WTC11 (cell line): ENCODE measurements around the gene ANXA6. TPM values are rescaled to one million over a fixed set of nuclear protein-coding genes. Genes with fewer than 3 reads are reported as not detected.

ENCODE experiments used
- ATAC-seq: fragments of 200-7000 bp; cut with Tn5 transposase; 2 replicates; pipeline ENCODE4 v1.10.0; 2021; ENCODE audit warnings: mild to moderate bottlenecking, moderate library complexity
- CTCF ChIA-PET: fragments of 300-600 bp; sonication (Branson Sonifier 250); formaldehyde crosslinking; loops from one replicate; lab custom pipeline; 2021; ENCODE audit warnings: antibody characterized with exemption; lab: Charles Lee
- POLR2A ChIA-PET: fragments of 350-600 bp; sonication (Branson Sonifier 250); formaldehyde crosslinking; loops from one replicate; lab custom pipeline; 2021; ENCODE audit warnings: antibody characterized with exemption; lab: Charles Lee
- DNase-seq: peaks from one replicate; pipeline ENCODE4 v3.0.0; 2021; ENCODE audit warnings: low spot score
- H3K27ac Mint-ChIP-seq: 2 replicates; pipeline ENCODE4 v1.8.0; 2021; ENCODE audit warnings: mixed read lengths
- H3K27me3 Mint-ChIP-seq: 2 replicates; pipeline ENCODE4 v1.8.0; 2021; ENCODE audit warnings: low read depth, mild to moderate bottlenecking, moderate library complexity, mixed read lengths
- H3K36me3 Mint-ChIP-seq: 2 replicates; pipeline ENCODE4 v1.8.0; 2021; ENCODE audit warnings: mixed read lengths
- H3K4me1 Mint-ChIP-seq: 2 replicates; pipeline ENCODE4 v1.8.0; 2022; ENCODE audit warnings: mixed read lengths
- H3K4me3 Mint-ChIP-seq: 2 replicates; pipeline ENCODE4 v1.8.0; 2021; ENCODE audit warnings: mild to moderate bottlenecking, moderate library complexity, mixed read lengths
- H3K9me3 Mint-ChIP-seq: 2 replicates; pipeline ENCODE4 v1.8.0; 2021; ENCODE audit warnings: mixed read lengths
- CBFB ChIP-seq: sonication (generic); formaldehyde crosslinking; IDR thresholded peaks from 2 replicates; pipeline ENCODE4 v1.8.1; 2022; ENCODE audit warnings: mild to moderate bottlenecking, low read depth, missing genetic modification reagents
- EMX1 ChIP-seq: fragments of 250-450 bp; sonication (Bioruptor Pico); IDR thresholded peaks from 2 replicates; pipeline ENCODE4 v1.8.0; 2021; ENCODE audit warnings: mild to moderate bottlenecking
- ESRRA ChIP-seq: sonication (generic); formaldehyde crosslinking; IDR thresholded peaks from 2 replicates; pipeline ENCODE4 v1.8.1; 2022; ENCODE audit warnings: mild to moderate bottlenecking, missing genetic modification reagents, borderline replicate concordance
- ETV6 ChIP-seq: sonication (generic); formaldehyde crosslinking; IDR thresholded peaks from 2 replicates; pipeline ENCODE4 v1.8.1; 2022; ENCODE audit warnings: mild to moderate bottlenecking, missing genetic modification reagents
- FOXP1 ChIP-seq: sonication (generic); formaldehyde crosslinking; IDR thresholded peaks from 2 replicates; pipeline ENCODE4 v1.8.0; 2022; ENCODE audit warnings: missing genetic modification reagents, mild to moderate bottlenecking, moderate library complexity, borderline replicate concordance
- HMGA2 ChIP-seq: fragments of 250-450 bp; sonication (Bioruptor Pico); IDR thresholded peaks from 2 replicates; pipeline ENCODE4 v1.4.0; 2021; ENCODE audit warnings: mild to moderate bottlenecking, moderate library complexity
- JUN ChIP-seq: sonication (generic); formaldehyde crosslinking; IDR thresholded peaks from 2 replicates; pipeline ENCODE4 v1.8.0; 2023; ENCODE audit warnings: mild to moderate bottlenecking, missing genetic modification reagents
- KAT7 ChIP-seq: sonication (generic); formaldehyde crosslinking; IDR thresholded peaks from 2 replicates; pipeline ENCODE4 v1.8.1; 2023; ENCODE audit warnings: missing genetic modification reagents, mild to moderate bottlenecking, borderline replicate concordance
- NFE2L1 ChIP-seq: sonication (generic); formaldehyde crosslinking; IDR thresholded peaks from 2 replicates; pipeline ENCODE4 v1.8.1; 2023; ENCODE audit warnings: missing genetic modification reagents
- NFYB ChIP-seq: sonication (generic); formaldehyde crosslinking; conservative IDR thresholded peaks from 2 replicates; pipeline ENCODE4 v1.8.0; 2022; ENCODE audit warnings: low read depth, missing genetic modification reagents
- NR1H2 ChIP-seq: sonication (generic); formaldehyde crosslinking; IDR thresholded peaks from 2 replicates; pipeline ENCODE4 v1.9.0; 2021; ENCODE audit warnings: mild to moderate bottlenecking, moderate library complexity, missing genetic modification reagents
- SMAD3 ChIP-seq: sonication (generic); formaldehyde crosslinking; IDR thresholded peaks from 2 replicates; pipeline ENCODE4 v1.8.0; 2022; ENCODE audit warnings: missing genetic modification reagents, mild to moderate bottlenecking, borderline replicate concordance
- SMAD4 ChIP-seq: sonication (generic); formaldehyde crosslinking; IDR thresholded peaks from 2 replicates; pipeline ENCODE4 v1.8.0; 2022; ENCODE audit warnings: mild to moderate bottlenecking, missing genetic modification reagents
- TCF7 ChIP-seq: sonication (generic); formaldehyde crosslinking; IDR thresholded peaks from 2 replicates; pipeline ENCODE4 v1.8.0; 2022; ENCODE audit warnings: mild to moderate bottlenecking, low read depth, missing genetic modification reagents, moderate library complexity
- ZNF138 ChIP-seq: sonication (generic); formaldehyde crosslinking; conservative IDR thresholded peaks from 2 replicates; pipeline ENCODE4 v1.8.1; 2022; ENCODE audit warnings: mild to moderate bottlenecking, moderate library complexity, missing genetic modification reagents
- ZNF317 ChIP-seq: sonication (generic); formaldehyde crosslinking; IDR thresholded peaks from 2 replicates; pipeline ENCODE4 v1.8.1; 2023; ENCODE audit warnings: low read depth, mild to moderate bottlenecking, moderate library complexity, missing genetic modification reagents, borderline replicate concordance
- ZNF671 ChIP-seq: fragments of 250-450 bp; sonication (Bioruptor Pico); IDR thresholded peaks from 2 replicates; pipeline ENCODE4 v1.8.0; 2021; ENCODE audit warnings: mild to moderate bottlenecking
- total RNA-seq: library from RNA; stranded (reverse); gene quantifications from 3 replicates; pipeline ENCODE4 v1.2.3, GENCODE V29; 2021
- TF ChIP-seq, protein P1 (sequence below): sonication (generic); formaldehyde crosslinking; IDR thresholded peaks from 2 replicates; pipeline ENCODE4 v1.8.0; 2022; ENCODE audit warnings: mild to moderate bottlenecking, missing genetic modification reagents
- TF ChIP-seq, protein P2 (sequence below): sonication (generic); formaldehyde crosslinking; IDR thresholded peaks from 2 replicates; pipeline ENCODE4 v1.8.0; 2022; ENCODE audit warnings: mild to moderate bottlenecking, missing genetic modification reagents
- TF ChIP-seq, protein P3 (sequence below): sonication (generic); formaldehyde crosslinking; IDR thresholded peaks from 2 replicates; pipeline ENCODE4 v1.8.1; 2023; ENCODE audit warnings: mild to moderate bottlenecking, missing genetic modification reagents
- TF ChIP-seq, protein P4 (sequence below): sonication (generic); formaldehyde crosslinking; IDR thresholded peaks from 2 replicates; pipeline ENCODE4 v1.8.0; 2023; ENCODE audit warnings: mild to moderate bottlenecking, missing genetic modification reagents
- TF ChIP-seq, protein P5 (sequence below): fragments of 250-450 bp; sonication (Bioruptor Pico); IDR thresholded peaks from 2 replicates; pipeline ENCODE4 v1.9.0; 2021; ENCODE audit warnings: mild to moderate bottlenecking
- TF ChIP-seq, protein P6 (sequence below): sonication (generic); formaldehyde crosslinking; IDR thresholded peaks from 2 replicates; pipeline ENCODE4 v1.8.1; 2023; ENCODE audit warnings: mild to moderate bottlenecking, missing genetic modification reagents, moderate library complexity

Gene ANXA6
- total RNA-seq, 1 experiment from 2014 or later: 92.8 TPM

DNA sequence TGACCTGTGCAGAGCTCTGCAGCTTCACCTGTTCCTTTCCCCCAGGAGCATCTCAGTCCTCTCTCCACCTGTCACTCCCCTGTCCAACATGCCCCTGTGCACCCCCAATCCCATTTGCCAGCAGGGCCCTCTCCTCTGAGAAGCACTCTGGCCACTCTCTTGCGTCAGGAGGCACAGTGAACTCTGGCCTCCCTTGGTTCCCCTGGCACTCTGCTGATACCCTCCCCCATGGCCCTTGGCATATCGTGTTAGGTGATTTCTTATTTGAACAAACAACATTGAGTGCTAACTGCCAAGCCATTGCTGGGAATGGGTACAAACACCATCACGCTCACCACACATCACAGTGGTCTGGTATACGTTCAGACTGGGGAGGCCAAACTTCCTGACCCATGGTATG lies 55.8 kb downstream of the ANXA6 start (continued):
- TF ChIP-seq, protein P1, sequence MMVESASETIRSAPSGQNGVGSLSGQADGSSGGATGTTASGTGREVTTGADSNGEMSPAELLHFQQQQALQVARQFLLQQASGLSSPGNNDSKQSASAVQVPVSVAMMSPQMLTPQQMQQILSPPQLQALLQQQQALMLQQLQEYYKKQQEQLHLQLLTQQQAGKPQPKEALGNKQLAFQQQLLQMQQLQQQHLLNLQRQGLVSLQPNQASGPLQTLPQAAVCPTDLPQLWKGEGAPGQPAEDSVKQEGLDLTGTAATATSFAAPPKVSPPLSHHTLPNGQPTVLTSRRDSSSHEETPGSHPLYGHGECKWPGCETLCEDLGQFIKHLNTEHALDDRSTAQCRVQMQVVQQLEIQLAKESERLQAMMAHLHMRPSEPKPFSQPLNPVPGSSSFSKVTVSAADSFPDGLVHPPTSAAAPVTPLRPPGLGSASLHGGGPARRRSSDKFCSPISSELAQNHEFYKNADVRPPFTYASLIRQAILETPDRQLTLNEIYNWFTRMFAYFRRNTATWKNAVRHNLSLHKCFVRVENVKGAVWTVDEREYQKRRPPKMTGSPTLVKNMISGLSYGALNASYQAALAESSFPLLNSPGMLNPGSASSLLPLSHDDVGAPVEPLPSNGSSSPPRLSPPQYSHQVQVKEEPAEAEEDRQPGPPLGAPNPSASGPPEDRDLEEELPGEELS (CRISPR knock-in tag): no peak
- no peak for TF ChIP-seq HMGA2 (CRISPR knock-in tag)
- TF ChIP-seq TCF7 (CRISPR knock-in tag): no peak
- TF ChIP-seq SMAD3: no peak
- TF ChIP-seq, protein P2, sequence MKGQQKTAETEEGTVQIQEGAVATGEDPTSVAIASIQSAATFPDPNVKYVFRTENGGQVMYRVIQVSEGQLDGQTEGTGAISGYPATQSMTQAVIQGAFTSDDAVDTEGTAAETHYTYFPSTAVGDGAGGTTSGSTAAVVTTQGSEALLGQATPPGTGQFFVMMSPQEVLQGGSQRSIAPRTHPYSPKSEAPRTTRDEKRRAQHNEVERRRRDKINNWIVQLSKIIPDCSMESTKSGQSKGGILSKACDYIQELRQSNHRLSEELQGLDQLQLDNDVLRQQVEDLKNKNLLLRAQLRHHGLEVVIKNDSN (CRISPR knock-in tag): no peak
- TF ChIP-seq, protein P3, sequence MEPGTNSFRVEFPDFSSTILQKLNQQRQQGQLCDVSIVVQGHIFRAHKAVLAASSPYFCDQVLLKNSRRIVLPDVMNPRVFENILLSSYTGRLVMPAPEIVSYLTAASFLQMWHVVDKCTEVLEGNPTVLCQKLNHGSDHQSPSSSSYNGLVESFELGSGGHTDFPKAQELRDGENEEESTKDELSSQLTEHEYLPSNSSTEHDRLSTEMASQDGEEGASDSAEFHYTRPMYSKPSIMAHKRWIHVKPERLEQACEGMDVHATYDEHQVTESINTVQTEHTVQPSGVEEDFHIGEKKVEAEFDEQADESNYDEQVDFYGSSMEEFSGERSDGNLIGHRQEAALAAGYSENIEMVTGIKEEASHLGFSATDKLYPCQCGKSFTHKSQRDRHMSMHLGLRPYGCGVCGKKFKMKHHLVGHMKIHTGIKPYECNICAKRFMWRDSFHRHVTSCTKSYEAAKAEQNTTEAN (CRISPR knock-in tag): no peak

DNA sequence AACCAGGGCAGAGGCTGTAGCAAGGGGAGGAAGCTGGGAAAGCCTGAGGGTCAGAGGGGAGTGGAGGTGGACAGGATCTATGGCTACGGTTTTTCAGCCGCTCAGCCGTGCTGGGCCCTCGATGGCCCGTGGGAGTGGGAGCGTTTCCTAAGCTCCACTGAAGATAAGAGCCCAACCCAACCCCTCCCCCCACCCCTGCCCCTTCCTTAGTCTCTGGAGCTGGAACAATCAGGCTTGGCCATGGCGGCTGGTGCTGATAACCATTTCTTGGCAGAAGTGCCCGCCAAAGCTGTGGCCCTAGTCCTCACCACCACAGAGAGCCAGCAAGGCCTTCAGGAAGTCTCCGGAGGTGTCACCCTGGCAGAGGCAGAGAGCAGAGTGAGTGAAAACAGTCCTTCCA lies 56.4 kb downstream of the ANXA6 start:
- CTCF ChIA-PET: no interaction called here
- ATAC-seq: no peak
- Mint-ChIP-seq H3K36me3 (no peaks in the 10 kb centered on the region; the same call in 1 of the 2 replicates), H3K9me3 (no peaks in the 10 kb centered on the region), H3K27ac (no peak overlapping the region), H3K4me1 (peaks cover 2% of the 10 kb centered on the region), H3K27me3 (no peaks in the 10 kb centered on the region)
- POLR2A ChIA-PET: no interaction called here
- DNase-seq: no peak
- TF ChIP-seq ZNF138 (CRISPR knock-in tag) (no peak), ETV6 (no peak), NR1H2 (CRISPR knock-in tag) (no peak), SMAD4 (no peak), EMX1 (CRISPR knock-in tag) (no peak), KAT7 (CRISPR knock-in tag) (no peak), FOXP1 (CRISPR knock-in tag) (no peak), JUN (CRISPR knock-in tag) (no peak), NFYB (CRISPR knock-in tag) (no peak), ZNF317 (no peak), CBFB (CRISPR knock-in tag) (no peak), ESRRA (CRISPR knock-in tag) (no peak), NFE2L1 (no peak), ZNF671 (CRISPR knock-in tag) (no peak)
- TF ChIP-seq, protein P4, sequence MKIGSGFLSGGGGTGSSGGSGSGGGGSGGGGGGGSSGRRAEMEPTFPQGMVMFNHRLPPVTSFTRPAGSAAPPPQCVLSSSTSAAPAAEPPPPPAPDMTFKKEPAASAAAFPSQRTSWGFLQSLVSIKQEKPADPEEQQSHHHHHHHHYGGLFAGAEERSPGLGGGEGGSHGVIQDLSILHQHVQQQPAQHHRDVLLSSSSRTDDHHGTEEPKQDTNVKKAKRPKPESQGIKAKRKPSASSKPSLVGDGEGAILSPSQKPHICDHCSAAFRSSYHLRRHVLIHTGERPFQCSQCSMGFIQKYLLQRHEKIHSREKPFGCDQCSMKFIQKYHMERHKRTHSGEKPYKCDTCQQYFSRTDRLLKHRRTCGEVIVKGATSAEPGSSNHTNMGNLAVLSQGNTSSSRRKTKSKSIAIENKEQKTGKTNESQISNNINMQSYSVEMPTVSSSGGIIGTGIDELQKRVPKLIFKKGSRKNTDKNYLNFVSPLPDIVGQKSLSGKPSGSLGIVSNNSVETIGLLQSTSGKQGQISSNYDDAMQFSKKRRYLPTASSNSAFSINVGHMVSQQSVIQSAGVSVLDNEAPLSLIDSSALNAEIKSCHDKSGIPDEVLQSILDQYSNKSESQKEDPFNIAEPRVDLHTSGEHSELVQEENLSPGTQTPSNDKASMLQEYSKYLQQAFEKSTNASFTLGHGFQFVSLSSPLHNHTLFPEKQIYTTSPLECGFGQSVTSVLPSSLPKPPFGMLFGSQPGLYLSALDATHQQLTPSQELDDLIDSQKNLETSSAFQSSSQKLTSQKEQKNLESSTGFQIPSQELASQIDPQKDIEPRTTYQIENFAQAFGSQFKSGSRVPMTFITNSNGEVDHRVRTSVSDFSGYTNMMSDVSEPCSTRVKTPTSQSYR (CRISPR knock-in tag): no peak
- TF ChIP-seq, protein P5, sequence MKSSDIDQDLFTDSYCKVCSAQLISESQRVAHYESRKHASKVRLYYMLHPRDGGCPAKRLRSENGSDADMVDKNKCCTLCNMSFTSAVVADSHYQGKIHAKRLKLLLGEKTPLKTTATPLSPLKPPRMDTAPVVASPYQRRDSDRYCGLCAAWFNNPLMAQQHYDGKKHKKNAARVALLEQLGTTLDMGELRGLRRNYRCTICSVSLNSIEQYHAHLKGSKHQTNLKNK (CRISPR knock-in tag): no peak
- TF ChIP-seq, protein P6, sequence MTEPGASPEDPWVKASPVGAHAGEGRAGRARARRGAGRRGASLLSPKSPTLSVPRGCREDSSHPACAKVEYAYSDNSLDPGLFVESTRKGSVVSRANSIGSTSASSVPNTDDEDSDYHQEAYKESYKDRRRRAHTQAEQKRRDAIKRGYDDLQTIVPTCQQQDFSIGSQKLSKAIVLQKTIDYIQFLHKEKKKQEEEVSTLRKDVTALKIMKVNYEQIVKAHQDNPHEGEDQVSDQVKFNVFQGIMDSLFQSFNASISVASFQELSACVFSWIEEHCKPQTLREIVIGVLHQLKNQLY (CRISPR knock-in tag): no peak
- TF ChIP-seq, all 79 proteins: peak for 0
- no peak overlapping the region for H3K4me3 Mint-ChIP-seq
